ENCODE measurements around the gene JAG2. TPM values are rescaled to one million over a fixed set of nuclear protein-coding genes. Genes with fewer than 3 reads are reported as not detected.
"Not testable (repeated sequence)": the region's sequence is repeated elsewhere in the genome, so short reads cannot be mapped to it uniquely, and the experiment has no call there.

Gene JAG2
- total RNA-seq, 1 experiment from 2014 or later: 1.3 TPM

DNA sequence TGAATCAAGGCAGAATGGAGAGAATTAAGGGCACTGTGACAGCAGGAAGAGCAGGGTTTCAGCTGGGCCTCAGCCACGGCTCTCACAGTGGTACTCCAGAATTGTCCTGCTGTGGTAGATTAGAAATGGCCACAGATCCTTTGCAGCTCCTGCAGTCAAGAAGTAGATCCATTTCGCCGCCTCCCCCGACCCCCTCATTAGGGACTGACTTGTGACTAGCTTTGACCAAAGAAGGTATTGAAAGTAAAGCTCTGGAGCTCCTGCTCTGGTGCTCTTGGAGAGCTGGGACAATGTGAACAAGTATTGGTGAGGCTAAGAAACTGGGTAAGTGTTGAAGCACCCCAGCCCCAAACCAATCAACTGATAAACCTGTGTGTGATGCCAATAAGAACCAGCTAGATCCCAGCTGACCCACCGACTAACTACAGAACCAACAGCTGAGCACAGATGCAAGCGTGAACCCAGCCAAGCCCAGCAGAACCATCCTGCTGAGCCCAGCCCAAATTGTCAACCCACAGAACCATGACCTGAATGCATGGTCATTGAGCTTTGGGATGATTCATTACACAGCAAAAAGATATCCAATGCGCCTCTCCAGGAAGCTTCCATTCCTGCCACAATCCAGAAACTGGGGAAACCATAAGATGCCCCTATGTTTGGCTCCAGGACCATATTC, 50.7 kb downstream of the JAG2 start:
- in situ Hi-C loops (cut with HindIII; ENCODE audit: low pct_unique_long_range_greater_than_20kb, low sequenced_read_pairs): no loop called here

DNA sequence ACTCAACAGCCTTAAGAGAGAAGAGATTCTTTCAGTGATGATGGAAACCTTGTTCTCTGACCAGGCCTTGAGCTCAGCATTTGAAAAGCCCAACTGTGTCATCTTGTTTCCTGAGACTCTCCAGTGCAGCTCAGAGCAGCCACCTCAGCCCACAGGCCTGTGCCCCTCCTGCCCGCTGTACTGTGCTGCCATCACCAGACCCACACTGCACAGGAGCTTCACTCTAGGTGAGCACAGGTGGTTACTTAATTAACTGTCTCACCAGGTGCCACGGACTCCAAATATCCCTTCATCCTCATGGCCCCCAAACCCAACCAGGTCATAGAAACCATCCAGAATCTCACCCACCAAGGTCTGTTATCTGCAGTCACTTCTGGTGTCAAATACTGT, 51.3 kb downstream of the JAG2 start:
- DNase-seq (ENCODE audit: low read depth, low spot score): no peak
- in situ Hi-C loops (cut with HindIII; ENCODE audit: low pct_unique_long_range_greater_than_20kb, low sequenced_read_pairs): no loop called here

More for the DNA sequence above, 50.7 kb downstream of the JAG2 start:
- no peak for DNase-seq (ENCODE audit: low read depth, low spot score)

DNA sequence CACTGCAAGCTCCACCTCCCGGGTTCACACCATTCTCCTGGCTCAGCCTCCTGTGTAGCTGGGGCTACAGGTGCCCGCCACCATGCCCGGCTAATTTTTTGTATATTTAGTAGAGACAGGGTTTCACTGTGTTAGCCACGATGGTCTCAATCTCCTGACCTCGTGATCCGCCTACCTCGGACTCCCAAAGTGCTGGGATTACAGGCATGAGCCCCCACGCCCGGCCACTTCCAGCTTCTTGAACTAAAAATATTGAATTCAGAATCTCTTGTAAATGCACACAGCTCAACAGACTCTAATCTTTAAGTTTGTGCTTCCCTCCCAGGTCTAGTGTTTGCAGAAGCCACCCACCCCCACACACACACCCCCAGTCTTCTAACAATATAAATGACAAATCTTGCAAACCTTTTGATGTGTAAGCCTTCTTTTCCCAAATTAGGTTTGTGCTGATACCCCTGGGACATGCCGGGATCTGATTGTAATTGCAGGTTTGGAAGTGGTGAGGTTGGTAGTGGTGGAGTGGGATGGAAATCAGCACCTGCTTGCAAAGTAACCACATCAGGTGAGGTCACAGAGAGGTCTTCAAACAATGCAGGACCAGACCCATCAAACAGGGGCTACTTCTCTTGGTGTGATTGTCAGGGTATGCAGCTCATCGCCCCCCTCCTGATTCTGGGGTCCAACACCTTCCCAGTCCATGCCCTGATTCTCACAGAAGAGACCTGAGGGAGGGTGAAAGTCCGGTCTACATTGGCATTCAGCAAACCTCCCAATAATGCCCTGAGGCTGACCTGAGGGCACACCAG, 51.9 kb downstream of the JAG2 start:
- DNase-seq (ENCODE audit: low read depth, low spot score): no peak
- in situ Hi-C loops (cut with HindIII; ENCODE audit: low pct_unique_long_range_greater_than_20kb, low sequenced_read_pairs): no loop called here

DNA sequence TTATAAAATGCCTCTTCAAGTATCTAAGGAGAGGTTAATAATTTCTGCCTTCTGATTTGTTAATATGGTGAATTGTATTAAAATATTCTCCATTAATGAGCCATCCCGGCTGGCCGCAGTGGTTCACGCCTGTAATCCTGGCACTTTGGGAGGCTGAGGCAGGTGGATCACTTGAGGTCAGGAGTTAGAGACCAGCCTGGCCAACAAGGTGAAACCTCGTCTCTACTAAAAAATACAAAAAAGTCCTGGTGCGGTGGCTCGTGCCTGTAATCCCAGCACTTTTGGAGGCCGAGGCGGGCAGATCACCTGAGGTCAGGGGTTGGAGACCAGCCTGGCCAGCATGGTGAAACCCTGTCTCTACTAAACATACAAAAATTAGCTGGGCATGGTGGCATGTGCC, 59.3 kb downstream of the JAG2 start:
- DNase-seq (ENCODE audit: low read depth, low spot score); in situ Hi-C loops (cut with HindIII; ENCODE audit: low pct_unique_long_range_greater_than_20kb, low sequenced_read_pairs): not testable (repeated sequence)

DNA sequence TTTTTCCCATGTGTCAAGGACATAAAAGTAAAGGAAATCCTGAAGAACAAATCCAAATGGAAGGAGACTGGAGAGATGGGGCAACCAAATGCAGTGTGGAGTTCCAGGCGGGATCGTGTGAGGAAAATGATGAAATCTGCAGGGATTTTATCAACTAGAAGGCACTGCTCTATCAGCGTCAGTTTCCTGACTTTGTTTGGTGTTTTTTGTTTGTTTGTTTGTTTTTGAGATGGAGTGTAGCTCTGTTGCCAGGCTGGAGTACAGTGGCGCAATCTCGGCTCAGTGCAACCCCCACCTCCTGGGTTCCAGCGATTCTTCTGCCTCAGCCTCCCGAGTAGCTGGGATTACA, 60.1 kb downstream of the JAG2 start:
- DNase-seq (ENCODE audit: low read depth, low spot score): no peak
- in situ Hi-C loops (cut with HindIII; ENCODE audit: low pct_unique_long_range_greater_than_20kb, low sequenced_read_pairs): no loop called here

DNA sequence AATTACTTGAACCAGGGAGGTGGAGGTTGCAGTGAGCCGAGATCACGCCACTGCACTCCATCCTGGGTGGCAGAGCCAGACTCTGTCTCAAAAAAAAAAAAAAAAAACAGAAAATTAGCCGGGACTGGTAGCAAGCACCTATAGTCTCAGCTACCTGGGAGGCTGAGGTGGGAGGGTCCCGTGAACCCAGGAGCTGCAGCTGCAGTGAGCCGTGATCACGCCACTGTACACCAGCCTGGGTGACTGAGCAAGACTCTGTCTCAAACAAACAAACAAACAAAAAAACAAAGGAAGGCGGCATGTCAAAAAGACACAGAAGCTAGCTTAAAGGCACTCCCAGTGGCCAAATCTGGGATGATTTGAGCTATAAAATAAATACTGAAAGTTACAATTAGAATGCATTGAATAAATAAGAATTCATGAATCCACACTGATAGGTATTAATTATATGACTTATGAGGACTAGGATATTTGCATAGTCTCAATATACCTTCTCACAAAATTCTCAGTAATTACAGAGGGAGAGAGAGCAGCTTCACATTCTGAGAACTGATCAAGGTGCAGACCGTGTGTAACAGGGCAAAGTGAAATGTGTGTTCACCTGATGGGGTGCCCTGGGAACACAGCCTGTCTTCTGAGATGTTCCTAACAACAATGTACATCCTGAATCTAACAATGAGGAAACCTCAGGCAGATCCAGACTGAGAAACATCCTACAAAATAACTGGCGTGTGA, 60.6 kb downstream of the JAG2 start:
- in situ Hi-C loops (cut with HindIII; ENCODE audit: low pct_unique_long_range_greater_than_20kb, low sequenced_read_pairs): no loop called here
- no peak for DNase-seq (ENCODE audit: low read depth, low spot score)

DNA sequence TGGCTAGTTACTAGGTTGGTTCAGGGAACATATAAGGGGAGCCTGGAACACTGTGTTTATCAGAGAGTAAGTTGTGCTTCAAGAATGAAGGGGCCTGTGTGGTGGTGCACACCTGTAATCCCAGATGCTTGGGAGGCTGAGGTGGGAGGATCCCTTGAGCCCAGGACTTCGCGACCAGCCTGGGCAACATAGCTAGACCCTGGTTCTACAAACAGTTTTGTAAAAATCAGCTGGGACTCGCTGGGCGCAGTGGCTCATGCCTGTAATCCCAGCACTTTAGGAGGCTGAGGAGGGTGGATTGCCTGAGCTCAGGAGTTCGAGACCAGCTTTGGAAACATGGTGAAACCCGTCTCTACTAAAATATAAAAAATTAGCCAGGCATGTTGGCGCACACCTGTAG, 61.2 kb downstream of the JAG2 start:
- in situ Hi-C loops (cut with HindIII; ENCODE audit: low pct_unique_long_range_greater_than_20kb, low sequenced_read_pairs): no loop called here
- DNase-seq (ENCODE audit: low read depth, low spot score): no peak

DNA sequence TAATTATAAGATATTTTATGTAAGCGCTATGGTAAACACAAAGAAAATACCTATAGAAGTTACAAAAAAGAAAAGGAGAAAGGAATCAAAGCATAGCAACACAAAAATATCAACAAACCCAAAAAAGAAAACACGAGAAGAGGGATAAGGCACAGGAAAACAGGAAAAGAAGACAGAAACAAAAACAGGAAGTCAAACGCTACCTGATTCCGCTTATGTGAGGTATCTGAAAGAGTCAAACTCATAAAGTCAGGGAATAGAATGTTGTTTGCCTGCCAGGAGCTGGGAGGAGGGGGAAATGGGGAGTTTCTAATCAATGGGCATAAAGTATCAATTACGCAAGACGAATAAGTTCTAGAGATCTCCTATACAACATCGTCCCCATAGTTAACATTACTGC, 63.4 kb downstream of the JAG2 start:
- DNase-seq (ENCODE audit: low read depth, low spot score): no peak
- in situ Hi-C loops (cut with HindIII; ENCODE audit: low pct_unique_long_range_greater_than_20kb, low sequenced_read_pairs): no loop called here

DNA sequence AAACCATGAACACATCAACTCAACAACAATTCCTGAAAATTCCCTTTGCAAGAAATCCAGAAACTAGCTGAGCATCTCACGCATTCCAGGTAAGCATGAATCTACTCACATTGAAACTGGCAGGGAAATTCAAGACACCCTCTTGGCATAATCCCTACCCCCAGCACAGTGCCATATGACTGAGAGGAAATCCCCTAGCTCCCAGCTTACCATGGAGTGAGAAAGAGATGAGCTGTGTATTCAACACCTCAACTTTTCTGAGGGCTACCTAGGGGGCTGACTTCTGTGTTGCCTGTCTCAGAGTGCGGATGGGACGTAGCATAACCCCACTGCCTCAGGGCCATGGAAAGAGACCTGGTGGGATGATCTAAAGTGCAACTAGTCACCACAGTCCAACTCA, 65.7 kb downstream of the JAG2 start:
- in situ Hi-C loops (cut with HindIII; ENCODE audit: low pct_unique_long_range_greater_than_20kb, low sequenced_read_pairs): no loop called here
- no peak for DNase-seq (ENCODE audit: low read depth, low spot score)

DNA sequence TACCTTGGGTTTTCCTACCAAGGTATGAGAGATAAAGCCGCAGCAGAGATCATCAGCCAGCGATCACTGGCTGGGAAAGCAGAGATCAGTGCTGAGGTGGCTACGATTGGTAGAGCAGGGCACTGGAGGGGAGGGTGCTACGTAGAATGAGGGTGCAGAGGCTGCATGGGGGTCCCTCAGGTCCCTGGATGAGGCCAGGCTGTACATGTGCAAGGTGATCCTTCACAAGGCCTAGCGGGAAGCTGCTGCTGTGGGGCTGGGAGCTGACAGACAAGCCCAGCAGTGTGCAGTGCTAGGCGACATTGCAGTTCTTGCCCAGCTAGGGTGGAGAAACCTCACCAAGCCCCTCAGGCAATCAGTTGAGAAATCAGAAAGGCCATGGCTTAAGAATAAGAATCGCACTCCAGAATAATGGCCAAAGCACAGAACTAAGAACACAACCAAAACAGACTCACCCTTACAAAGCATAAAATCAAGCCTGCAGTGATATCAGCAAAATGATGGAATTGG, 66.2 kb downstream of the JAG2 start:
- in situ Hi-C loops (cut with HindIII; ENCODE audit: low pct_unique_long_range_greater_than_20kb, low sequenced_read_pairs): no loop called here

DNA sequence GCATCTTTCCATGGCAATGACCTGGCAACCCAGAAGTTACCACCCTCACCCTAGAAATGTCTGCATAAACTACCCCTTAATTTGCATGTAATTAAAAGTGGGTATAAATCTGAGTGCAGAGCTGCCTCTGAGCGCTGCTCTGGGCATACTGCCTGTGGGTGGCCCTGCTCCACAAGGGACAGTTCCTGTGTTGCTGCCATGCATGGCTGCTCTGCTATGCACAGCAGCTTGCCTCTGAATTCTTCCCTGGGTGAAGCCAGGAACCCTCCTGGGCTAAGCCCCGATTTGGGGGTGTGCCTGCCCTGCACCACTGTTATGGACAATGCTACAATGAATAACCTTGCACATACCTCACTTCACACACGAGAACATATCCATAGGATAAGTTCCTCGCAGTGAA, 67.7 kb downstream of the JAG2 start:
- in situ Hi-C loops (cut with HindIII; ENCODE audit: low pct_unique_long_range_greater_than_20kb, low sequenced_read_pairs): no loop called here
- DNase-seq (ENCODE audit: low read depth, low spot score): no peak

More for the DNA sequence above, 66.2 kb downstream of the JAG2 start:
- DNase-seq (ENCODE audit: low read depth, low spot score): no peak

DNA sequence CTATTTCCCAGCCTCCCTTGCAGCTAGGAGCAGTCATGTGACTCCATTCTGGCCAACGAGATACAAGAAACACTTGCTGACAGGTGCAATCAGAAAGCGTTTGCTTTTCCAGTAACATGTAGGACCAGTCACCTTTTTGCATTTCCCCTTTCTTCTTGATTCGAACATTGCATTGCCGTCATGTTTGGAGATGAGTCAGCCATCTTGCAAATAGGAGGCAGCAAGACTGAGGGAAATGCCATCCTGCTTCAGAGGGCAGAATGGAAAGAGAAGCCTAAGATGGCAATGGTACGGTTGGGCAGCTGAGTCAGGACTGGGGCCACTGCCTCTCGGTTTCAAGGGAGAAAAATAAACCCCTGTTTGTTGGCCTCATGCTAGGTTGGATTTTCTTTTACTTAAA, 68.8 kb downstream of the JAG2 start:
- DNase-seq (ENCODE audit: low read depth, low spot score): no peak
- in situ Hi-C loops (cut with HindIII; ENCODE audit: low pct_unique_long_range_greater_than_20kb, low sequenced_read_pairs): no loop called here

DNA sequence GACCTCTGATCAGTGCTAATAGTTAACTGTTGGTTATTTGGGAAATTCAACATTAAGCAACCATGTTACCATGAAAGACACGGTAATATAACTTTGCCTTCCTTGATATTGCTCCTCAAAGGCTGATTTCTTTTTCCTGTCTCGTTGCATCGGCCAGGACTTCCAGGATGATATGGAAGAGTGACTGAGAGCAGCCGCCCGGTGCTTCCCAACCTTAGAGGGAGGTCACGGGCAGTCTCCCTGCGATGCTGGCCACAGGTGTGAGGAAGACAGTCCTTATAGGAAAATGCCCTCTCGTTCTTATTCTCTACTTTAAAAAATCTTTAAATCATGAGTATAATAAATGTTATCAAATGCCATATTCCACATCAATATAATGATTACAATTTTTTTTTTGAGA, 70.3 kb downstream of the JAG2 start:
- no peak for DNase-seq (ENCODE audit: low read depth, low spot score)
- in situ Hi-C loops (cut with HindIII; ENCODE audit: low pct_unique_long_range_greater_than_20kb, low sequenced_read_pairs): no loop called here

DNA sequence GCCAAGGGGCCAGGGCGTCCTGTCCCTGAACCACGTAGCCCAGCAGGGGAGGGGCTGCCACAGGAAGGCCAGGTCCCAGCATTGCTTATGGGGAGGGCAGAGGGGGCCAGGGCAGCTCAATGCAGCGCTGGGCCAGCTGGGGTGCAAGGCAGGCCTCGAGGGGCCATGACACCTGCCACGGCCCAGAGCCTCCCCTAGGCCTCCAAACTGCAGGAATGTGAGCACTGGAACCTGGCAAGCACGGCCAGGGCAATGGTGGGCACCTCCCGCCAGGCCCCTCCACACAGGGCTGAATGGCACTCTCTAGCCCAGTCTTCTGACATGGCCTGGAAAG, 70.8 kb downstream of the JAG2 start:
- no peak for DNase-seq (ENCODE audit: low read depth, low spot score)
- in situ Hi-C loops (cut with HindIII; ENCODE audit: low pct_unique_long_range_greater_than_20kb, low sequenced_read_pairs): no loop called here

DNA sequence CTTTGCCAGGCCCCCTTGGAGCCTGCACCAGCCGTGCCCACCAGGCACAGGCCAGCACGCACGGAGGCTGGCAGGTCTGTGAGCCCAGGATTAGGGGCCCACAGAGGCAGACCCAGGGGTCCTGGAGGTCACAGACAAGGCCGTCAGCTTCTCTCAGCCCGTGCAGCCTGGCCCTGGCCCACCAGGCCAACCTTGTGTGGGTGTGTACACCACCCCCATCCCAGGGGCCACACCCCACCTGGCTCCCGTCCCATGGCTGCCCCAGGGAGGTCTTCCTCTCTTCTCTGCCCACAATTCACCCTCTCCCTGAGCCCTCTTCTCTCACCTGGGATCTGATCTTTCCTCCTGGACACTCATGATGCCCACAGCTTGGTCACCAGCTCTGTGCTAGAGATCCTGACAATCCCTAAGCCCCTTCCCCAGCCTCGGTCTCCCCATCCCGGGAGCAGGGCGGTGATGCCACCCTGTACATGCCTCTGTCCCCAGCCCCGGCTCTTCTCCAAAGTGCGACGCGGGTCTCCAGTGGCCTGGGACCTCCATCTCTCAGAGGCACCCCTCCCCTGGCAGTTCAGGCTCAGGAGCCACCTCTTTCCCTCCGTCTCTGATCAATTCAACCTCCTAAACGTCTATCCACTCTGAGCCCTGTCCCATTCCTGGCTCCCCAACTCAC, 72.2 kb downstream of the JAG2 start:
- DNase-seq (ENCODE audit: low read depth, low spot score): no peak
- in situ Hi-C loops (cut with HindIII; ENCODE audit: low pct_unique_long_range_greater_than_20kb, low sequenced_read_pairs): no loop called here

DNA sequence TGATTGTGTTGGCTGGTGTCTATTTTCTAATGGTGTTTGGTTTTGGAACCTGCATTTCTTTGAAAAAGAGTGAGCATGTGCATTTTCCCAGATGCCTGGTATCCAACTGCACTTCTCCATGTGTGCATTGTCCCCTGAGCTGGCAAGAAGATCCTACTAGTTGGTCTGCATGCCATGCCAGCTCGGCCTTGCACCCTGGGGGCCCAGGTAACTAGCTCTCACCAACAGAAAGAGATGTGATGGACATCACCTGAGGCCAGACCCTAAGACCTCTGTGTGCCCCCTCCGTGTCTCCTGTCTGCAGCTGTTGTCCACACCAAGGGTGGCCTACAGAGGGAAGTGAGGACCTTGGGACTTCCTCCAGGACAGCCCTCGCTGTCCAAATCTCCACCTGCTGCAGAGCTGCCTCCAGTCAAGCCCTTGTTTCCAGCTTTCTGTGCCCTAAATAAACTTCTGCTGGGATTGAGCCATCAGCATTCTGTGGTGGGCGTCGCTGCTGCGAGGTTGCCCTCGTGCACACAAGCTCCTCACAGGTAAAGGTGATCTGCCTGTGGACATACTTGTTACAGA, 73.3 kb downstream of the JAG2 start:
- DNase-seq (ENCODE audit: low read depth, low spot score): no peak
- in situ Hi-C loops (cut with HindIII; ENCODE audit: low pct_unique_long_range_greater_than_20kb, low sequenced_read_pairs): no loop called here

DNA sequence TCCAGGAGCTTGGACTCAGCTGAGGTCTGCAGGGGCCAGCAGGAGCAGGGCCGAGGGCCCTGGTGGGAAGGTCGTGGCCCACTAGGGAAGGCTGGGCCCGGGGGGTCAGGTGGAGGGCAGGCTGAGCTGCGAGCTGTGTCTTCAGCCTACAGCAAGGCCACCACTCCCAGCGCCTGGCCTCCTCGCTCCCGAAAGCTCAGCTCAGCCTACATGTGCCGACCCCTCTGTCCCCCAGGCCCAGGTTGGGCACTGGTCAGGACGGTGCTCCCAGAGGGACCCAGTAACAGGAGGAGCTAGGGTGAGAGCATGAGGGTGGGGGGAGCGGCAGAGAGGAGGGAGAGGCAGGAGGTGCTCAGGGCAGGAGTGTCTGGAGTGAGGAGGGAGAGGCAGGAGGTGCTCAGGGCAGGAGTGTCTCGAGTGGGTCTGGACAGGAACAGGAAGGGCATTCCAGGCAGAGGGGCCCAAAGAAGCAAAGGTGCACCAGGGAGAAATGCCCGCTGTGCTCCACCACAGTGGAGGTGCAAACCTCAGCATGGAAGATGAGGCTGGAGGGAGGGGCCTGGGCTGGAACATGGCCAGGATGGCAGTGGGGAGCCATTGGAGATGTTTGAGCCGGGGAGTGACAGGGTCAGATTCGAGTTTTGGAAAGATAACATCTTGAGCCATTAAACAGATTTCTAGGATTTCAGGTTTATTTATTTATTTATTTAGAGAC, 74.2 kb downstream of the JAG2 start:
- in situ Hi-C loops (cut with HindIII; ENCODE audit: low pct_unique_long_range_greater_than_20kb, low sequenced_read_pairs): no loop called here
- no peak for DNase-seq (ENCODE audit: low read depth, low spot score)

All from SK-MEL-5 (cell line).